Measurements from ENCODE around the gene ITPRIPL2.

ITPRIPL2 gene

DNA sequence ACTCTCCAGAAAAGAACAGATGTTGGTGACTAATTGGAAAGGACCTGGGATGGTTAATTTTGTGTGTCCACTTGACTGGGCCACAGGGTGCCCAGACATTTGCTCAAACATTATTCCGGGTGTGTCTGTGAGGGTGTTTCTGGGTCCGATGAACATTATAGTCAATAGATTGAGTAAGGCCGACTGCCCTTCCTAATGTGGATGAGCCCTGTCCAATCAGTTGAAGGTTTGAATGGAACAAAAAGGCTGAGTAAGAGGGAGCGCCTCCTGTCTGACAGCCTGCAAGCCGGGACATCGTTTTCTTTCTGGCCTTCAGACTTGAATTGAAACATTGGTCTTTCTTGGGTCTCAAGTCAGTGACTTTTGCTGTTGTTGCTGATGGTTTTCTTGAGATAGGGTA is 22.8 kb upstream of the ITPRIPL2 start:
- TF ChIP-seq, protein P1, sequence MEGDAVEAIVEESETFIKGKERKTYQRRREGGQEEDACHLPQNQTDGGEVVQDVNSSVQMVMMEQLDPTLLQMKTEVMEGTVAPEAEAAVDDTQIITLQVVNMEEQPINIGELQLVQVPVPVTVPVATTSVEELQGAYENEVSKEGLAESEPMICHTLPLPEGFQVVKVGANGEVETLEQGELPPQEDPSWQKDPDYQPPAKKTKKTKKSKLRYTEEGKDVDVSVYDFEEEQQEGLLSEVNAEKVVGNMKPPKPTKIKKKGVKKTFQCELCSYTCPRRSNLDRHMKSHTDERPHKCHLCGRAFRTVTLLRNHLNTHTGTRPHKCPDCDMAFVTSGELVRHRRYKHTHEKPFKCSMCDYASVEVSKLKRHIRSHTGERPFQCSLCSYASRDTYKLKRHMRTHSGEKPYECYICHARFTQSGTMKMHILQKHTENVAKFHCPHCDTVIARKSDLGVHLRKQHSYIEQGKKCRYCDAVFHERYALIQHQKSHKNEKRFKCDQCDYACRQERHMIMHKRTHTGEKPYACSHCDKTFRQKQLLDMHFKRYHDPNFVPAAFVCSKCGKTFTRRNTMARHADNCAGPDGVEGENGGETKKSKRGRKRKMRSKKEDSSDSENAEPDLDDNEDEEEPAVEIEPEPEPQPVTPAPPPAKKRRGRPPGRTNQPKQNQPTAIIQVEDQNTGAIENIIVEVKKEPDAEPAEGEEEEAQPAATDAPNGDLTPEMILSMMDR (IDR thresholded peaks at IDR 0.05; ENCODE audit: low read depth, low read length): no peak
- no peak for DNase-seq
- peaks cover 4% of the 10 kb centered on the region; the same call in 1 of the 2 replicates for H3K4me1 ChIP-seq
- no peaks in the 10 kb centered on the region for H3K27me3 ChIP-seq
- no peaks in the 10 kb centered on the region for H3K36me3 ChIP-seq
- H3K4me3 ChIP-seq (ENCODE audit: low read depth, low read length): no peak overlapping the region
- no peaks in the 10 kb centered on the region for H3K9me3 ChIP-seq

DNA sequence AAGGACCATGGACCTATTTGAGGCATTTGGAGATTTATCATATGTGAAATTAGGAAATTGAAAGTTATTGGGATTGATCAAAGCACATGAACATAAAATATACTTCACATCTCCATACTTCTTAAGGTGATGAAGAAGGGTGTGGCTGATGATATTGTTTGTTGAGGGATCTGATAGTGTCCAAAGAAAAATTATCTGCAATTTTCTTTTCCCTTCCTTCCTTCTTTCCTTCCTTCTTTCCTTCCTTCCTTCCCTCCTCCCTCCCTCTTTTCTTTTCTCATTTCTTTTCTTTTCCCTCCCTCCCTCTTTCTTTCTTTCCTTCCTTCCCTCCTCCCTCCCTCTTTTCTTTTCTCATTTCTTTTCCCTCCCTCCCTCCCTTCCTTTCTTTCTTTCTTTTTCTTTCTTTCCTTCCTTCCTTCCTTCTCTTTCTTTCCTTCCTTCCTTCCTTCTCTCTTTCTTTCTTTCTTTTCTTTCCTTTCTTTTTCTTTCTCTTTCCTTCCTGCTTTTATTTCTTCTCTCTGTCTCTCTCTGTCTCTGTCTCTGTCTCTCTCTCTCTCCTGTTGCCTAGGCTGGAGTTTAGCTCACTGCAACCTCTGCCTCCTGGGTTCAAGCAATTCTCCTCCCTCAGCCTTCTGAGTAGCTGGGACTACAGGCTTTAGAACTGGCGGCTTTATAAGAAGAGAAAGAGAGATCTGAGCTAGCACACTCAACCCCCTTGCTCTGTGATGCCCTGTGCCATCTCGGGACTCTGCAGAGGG is 20.9 kb upstream of the ITPRIPL2 start:
- Histone ChIP-seq H3K27me3 (no peaks in the 10 kb centered on the region), H3K4me3 (ENCODE audit: low read depth, low read length) (no peak overlapping the region), H3K36me3 (no peaks in the 10 kb centered on the region), H3K4me1 (no peaks in the 10 kb centered on the region), H3K9me3 (no peaks in the 10 kb centered on the region)
- TF ChIP-seq, protein P1 (IDR thresholded peaks at IDR 0.05; ENCODE audit: low read depth, low read length): no peak
- no peak for DNase-seq

DNA sequence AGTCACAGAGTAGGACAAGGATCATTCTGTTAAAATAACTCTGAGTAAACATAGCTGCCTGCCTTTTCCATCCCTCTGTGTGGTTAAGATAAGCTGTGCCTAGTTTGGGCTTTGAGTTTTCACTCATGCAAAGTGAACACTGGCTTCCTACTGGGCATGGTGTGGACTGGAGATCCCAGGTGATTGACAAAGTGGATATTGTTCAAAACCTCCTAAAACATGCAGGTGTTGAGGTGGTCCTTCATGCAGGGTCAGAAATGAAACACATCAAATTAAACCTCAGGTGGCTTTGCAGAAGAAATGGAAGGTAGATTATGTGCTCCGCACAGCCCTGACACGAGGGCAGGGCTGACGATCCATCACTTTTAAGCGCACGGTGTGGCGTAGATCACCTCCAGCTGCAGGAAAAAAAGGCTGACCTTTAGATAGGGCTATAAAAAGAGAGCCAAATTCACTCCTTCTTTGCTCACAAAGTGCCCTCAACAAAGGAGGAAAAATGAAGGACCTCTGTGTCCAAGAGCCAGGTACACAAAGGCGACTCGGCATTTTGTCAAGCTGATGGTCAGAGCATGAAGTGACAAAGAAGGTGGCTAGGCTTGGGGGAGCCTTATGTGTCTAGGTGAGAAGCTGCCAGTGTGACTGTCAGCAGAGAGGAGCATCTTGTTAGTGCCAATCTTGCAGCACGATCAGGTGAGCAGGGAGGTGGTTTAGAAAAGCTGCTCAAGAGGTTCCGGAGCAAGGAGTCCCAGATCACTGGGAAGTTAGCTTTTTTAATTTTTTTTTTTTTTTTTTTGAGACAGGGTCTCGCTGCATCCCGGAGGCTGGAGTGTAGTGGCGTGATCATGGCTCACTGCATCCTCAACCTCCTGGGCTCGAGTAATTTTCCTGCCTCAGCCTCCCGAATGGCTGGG is 19.9 kb upstream of the ITPRIPL2 start:
- no peaks in the 10 kb centered on the region for H3K36me3 ChIP-seq
- no peak overlapping the region for H3K4me3 ChIP-seq (ENCODE audit: low read depth, low read length)
- no peaks in the 10 kb centered on the region for H3K27me3 ChIP-seq
- no peak for DNase-seq
- TF ChIP-seq, protein P1 (IDR thresholded peaks at IDR 0.05; ENCODE audit: low read depth, low read length): no peak
- no peaks in the 10 kb centered on the region for H3K9me3 ChIP-seq
- H3K4me1 ChIP-seq: no peaks in the 10 kb centered on the region

DNA sequence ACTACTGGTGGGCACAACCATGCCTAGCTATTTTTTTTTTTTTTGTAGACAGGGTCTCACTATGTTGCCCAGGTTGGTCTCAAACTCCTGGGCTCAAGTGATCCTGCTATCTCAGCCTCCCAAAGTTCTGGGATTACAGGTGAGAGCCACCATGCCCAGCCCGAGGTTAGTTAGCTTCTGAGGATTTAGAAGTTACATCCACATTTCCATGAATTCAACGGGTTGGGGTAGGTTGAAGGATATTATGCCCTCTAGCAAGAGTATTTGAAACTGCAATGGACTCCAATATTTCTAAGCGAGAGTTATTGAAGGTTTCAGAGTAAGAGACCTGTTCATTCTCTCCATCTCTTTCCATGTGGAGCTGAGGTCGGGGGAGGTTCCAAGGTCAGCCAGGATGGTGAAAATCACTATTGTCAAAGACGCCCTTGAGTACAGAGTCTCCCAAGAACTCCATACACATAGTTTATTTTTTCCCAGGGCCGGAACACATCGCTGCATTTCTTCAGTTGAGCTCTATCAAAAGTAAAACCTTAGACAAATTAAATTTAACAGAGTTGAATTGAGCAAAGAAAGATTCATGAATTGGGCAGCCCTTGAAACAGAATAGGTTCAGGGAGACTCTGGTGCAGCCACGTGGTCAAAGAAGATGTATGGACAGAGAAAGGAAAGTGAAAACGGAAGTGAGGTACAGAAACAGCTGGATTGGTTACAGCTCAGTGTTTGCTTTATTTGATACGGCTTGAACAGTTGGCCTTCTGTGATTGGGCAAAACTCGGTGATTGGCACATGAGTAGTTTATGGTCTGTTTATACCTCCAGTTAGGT is 19.0 kb upstream of the ITPRIPL2 start:
- no peaks in the 10 kb centered on the region for H3K4me1 ChIP-seq
- H3K36me3 ChIP-seq: no peaks in the 10 kb centered on the region
- H3K9me3 ChIP-seq: no peaks in the 10 kb centered on the region
- TF ChIP-seq, protein P1 (IDR thresholded peaks at IDR 0.05; ENCODE audit: low read depth, low read length): peak; percentile 31
- no peak for DNase-seq
- H3K27me3 ChIP-seq: no peaks in the 10 kb centered on the region
- H3K4me3 ChIP-seq (ENCODE audit: low read depth, low read length): no peak overlapping the region

DNA sequence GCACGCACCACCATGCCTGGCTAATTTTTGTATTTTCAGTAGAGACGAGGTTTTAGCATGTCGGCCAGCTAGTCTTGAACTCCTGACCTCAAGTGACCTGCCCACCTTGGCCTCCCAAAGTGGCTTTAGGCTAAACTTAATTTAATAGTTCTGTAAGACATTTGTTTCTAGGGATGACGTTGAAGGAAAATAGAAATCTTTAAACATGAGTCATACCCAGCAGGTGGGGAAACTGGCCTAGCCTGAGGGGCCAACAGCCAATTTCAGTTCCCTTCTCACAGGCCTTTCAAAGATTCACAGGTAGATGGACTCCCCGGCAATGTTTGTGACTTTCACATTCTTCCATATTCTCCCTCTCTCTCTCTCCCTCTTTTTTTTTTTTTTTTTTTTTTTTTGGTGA is 18.1 kb upstream of the ITPRIPL2 start:
- TF ChIP-seq, protein P1 (IDR thresholded peaks at IDR 0.05; ENCODE audit: low read depth, low read length): no peak
- H3K27me3 ChIP-seq: no peaks in the 10 kb centered on the region
- H3K4me1 ChIP-seq: no peaks in the 10 kb centered on the region
- no peak overlapping the region for H3K4me3 ChIP-seq (ENCODE audit: low read depth, low read length)
- no peaks in the 10 kb centered on the region for H3K36me3 ChIP-seq
- H3K9me3 ChIP-seq: no peaks in the 10 kb centered on the region
- DNase-seq: no peak
